Hematopoietic multipotent progenitor cell treated with erythropoietin and hydrocortisone succinate and interleukin-3 and kit ligand, for 15 days (in vitro differentiated cells): ENCODE results near the gene NRSN1.

Experiments
- DNase-seq: peaks from one replicate; pipeline ENCODE4 v3.0.0-alpha.2; 2015; ENCODE audit warnings: low spot score

The NRSN1 gene

DNA sequence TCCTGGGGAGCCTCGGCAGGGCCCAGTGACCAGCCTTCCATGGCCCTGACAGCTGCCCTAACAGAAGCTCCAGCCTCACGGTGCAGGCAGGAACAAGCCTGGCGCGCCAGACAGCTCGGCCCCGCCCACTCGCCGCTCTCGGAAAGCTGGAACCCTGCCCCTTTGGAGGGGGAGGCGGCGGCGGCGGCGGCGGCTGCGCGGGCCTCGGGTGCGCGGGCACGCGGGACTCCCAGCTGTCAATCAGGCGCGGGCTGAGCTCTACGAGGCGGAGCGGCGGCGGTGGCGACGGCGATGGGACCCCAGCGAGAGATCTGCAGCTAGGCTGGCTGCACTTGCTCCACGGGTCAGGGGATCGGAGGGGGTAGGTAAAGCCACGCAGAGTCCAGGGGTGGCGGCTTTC lies at the start of gene NRSN1:
Gene NRSN1 (plus strand): TSS at position 236 of the 400 bp plus-strand sequence. CDS start 8,113 bp downstream, outside the sequence.
- no peak for DNase-seq

DNA sequence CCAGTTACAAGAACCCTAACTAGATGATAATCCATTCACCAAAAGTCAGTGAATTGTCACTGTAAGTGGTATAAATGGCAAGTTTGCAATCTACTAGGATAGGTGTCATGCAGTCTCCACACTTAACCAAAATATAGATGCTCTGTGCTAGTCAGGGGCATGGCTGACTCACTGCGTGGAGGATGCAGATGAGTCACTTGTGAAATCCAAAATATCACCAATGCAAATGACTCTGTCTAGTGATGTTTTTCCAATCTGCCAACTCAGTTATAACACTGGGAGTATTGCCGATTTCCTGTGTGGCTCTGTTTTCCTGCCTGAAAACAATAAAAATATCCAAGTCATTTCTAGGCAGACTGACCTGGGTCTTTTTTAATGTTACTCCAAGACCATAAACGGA lies 47.8 kb upstream of the NRSN1 start:
- DNase-seq = no peak

DNA sequence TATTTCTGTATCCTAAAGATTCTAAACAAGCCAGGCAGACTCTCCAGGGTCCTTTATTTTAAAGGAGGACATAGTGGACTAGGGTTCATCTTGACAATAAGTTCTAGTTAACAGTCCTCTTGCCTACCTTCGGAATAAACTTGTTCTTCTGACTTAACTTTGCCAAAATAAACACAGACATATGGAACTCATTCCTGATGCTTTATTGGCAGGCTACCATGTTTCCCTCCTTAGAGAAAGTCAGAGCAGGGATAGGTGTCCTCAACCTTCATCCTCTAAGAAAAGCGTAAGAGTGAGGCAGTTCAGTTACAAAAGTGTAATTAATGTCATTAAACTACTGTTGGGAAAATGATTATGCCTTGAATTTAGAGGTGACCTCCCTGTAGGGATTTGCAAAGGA lies 46.9 kb upstream of the NRSN1 start:
- no peak for DNase-seq

DNA sequence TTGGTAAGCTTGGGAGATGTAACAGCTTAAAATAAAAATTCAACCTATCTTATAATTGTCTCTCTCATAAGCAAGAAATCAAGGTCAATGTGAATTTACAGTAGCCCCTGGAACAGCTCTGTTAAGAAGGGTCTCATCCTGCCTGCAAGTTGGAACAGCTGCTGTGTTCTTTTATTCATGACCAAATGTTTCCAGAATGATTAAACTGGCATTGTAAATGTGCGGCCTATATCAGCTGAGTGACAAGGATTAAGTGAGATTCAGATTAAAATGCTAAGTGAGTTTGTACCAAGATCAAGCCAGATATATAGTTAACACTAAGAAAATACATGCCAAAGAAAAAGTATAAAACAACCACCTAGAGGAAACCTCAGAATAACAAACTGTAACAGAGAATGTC lies 45.3 kb upstream of the NRSN1 start:
- DNase-seq = no peak

DNA sequence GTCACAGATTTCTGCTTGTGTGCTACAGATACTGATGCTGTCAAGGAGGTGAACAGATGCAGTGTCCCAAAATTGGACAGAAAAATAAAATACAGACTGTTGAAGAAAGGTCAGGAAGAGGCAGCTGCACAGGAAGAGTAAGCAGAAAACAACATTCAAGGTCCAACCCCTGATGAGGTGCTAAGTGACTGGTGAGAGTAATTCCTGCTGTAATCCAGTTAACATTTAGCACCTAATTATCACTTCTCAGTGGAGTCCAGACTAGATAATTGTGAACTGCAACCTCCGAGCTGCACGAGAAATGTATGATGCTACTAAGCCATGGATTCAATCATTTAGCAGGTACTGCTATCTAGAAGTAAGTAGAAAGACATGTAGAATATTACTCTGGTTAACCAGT lies 36.3 kb upstream of the NRSN1 start:
- DNase-seq = no peak

DNA sequence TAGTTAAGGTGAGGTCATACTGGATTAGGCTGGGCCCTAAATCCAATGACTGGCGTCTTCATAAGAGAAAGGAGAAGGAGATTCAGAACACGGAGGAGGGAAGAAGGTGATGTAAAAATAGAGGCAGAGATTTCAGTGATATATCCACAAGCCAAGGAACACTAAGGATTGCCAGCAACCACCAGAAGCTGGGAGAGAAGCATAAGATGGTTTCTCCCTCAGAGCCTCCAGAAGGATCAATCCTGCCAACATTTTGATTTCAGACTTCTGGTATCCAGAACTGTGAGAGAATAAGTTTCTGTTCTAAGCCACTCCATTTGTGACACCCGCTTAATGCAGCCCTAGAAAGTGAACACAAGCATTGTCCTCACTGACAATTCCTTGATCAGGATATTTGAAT lies 33.6 kb upstream of the NRSN1 start:
- no peak for DNase-seq

- no peak for DNase-seq
Measured at GRCh38 chr6:24093381-24093780, 32.6 kb upstream of the NRSN1 start.

GRCh38 chr6:24099181-24099580 lies 26.8 kb upstream of the NRSN1 start:
- no peak for DNase-seq

DNA sequence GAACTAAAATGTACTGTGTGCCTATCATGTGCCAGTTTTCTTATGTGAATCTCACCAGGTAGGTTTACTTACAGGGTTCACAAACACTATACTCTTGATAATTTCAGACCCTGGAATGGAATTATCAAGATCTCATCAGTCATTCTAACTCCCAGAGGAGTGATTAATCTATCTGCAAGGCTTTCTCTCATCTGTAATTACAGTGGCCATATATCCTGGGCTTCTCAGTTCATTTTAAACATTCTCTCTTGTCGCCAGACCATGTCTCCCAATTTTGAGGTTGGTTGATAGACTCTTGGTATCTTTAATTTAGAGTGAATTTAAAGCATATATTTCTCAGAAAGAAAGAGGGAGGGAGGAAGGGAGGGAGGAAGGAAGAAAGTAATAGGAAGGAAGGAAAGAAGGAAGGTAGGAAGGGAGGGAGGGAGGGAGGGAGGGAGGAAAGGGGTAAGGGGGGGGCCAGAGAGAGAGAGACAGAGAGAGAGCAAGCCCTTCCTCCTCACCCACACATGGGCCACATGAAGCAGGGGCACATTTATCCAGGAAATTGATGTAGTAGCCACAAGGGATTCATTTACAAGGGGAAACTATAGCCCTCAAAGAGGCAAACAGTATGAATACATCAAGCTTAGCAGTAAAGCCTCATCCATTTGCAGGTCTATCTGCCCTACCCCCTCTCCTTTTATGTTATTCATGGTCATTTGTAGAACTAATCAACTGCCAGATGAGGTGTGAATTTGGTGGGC lies 25.8 kb upstream of the NRSN1 start:
- no peak for DNase-seq

DNA sequence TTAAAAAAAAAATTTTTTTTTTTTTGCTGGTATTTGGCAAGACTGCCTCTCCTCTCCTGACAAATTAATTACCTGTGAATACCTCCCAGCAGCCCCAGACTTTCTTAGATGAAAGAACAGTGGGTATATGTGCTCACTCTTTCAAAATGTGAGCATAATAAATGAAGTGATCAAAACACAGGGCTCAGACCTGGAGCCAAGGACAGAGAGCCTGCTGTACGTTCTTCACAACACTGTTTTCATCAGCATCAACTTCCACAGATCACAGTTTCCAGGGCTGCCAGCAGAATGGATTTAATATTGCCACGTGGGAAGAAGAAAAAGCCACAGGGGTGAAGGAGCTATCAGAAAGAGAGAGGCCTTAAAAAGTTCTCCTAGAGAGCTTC lies 25.3 kb upstream of the NRSN1 start:
- DNase-seq = no peak

- DNase-seq = no peak
Measured at GRCh38 chr6:24105191-24105590, 20.8 kb upstream of the NRSN1 start.

- no peak for DNase-seq
Measured at GRCh38 chr6:24106291-24106690, 19.7 kb upstream of the NRSN1 start.

DNA sequence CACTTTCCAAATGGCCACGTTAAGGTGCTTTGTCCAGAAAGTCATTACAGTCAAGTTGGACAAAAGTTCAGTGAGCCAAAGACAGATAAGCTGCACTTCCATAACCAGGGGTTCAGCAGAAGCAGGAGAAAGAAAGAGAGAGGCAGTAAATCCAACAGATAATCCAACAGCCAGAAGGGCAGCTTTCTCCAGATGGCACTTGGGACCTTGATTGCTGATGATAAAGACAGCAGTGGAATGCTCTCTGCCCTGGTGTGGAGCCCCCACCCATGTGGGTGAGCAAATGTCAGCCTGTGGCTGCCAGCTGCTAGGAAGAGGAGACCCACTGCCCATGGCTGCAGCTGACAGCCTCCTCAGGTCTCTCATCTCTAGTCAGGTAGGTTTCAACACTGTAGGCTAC lies 18.7 kb upstream of the NRSN1 start:
- no peak for DNase-seq

- DNase-seq = no peak
Measured at GRCh38 chr6:24108056-24108455, 18.0 kb upstream of the NRSN1 start.

- DNase-seq = no peak
Measured at GRCh38 chr6:24110417-24110816, 15.6 kb upstream of the NRSN1 start.

- DNase-seq = no peak
Measured at GRCh38 chr6:24113891-24114290, 12.1 kb upstream of the NRSN1 start.

- no peak for DNase-seq
Measured at GRCh38 chr6:24117021-24117420, 9.0 kb upstream of the NRSN1 start.

DNA sequence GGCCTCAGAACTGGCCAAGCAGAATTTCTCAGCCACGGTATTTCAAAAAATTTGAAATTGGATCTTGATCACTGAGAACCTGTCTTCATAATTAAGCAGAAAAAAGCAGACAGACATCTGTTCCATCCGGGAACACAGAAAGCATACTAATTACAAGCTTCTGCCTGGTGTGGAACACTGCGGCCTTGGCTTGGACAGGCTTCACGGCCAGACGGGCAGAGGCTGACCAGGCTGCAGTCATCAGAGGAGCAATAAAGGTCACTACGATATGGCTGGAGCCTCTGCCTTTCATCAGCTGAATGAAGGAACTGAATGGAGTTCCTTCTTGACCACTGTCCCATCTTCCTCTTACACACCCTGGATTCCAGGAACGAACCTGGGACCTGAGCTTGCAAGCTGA lies 3.9 kb upstream of the NRSN1 start:
- DNase-seq = no peak

DNA sequence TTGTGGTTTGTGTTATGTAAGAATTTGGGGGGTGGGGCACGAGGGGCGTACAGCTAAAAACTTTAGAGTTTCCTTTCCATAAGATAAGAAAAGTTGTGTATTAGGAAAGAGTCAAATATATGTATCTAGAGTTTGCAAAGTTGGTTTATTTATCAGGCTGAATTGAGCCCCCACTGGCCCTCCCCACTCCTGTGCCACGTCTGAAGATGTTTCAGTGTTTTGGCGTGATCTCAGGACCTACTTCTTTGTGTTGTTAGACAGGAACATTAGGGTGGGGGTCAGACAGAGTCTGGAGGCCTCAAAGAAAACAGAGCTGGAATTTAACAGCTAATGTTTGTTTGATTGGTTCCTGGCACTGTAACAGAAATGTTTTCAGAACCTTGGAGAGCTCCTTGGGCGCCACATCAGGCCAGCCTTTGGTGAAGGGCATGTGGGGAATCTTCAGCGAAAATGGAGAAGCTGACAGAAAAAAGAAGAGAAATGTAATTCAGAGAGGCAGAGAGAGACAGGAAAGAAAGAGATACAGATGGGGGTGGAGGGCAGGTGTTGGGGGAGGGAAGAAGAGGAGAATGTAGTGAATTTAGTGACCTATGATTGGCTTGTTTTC lies 674 bp downstream of the NRSN1 start:
- DNase-seq = no peak

GRCh38 chr6:24127316-24127715 lies 1.3 kb downstream of the NRSN1 start:
- DNase-seq = no peak

GRCh38 chr6:24131751-24132150 lies 5.7 kb downstream of the NRSN1 start:
- DNase-seq = no peak

DNA sequence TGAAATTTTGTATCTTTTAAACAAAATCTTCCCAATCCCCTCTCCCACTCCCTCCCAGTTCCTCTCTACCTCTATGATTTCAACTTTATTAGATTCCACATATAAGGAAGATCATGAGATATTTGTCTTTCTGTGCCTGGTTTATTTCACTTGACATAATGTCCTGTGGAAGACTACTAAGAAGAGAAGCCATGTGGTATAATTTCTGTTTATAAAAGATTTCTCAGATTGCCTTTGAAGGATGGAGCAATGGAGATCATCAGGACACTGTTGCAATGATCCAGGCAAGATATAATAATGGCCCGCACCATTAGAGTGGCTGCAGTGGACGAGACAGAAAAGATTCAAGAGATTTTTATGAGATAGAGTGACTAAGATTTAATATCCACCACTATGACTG lies 13.1 kb downstream of the NRSN1 start:
- DNase-seq = no peak

- DNase-seq = no peak
Measured at GRCh38 chr6:24139639-24140038, 13.6 kb downstream of the NRSN1 start.

DNA sequence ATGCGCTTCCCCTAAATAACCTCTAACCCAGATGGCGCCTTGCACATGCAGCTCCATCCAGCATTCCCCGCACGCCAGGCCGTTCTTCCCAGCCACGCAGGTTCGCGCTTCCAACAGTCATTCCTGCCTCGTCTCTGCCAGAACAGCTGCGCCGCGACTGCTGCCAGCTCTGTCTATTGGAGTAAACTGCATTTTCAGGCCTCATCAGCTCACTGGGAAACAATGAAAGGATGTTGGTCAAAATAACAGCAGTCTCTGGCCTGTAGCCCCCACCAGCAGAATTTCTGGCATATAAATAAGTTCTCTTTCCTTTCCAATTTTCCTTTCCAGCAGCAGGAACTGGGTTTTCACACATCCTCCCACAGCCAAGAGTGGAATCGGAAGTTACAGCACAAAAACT lies 14.6 kb downstream of the NRSN1 start:
- DNase-seq = no peak
